H54 (cell line): Measurements from ENCODE around the gene PRDM16.

Experiments
- DNase-seq: peaks from one replicate; pipeline ENCODE4 v3.0.0; 2011; ENCODE audit warnings: low spot score, mixed read lengths; ENCODE audit not compliant: insufficient read length
- FAIRE-seq: peaks from 3 replicates; lab custom pipeline; 2011; peaks lifted over from hg19 to GRCh38; lab: Jason Lieb, UNC
- POLR2A ChIP-seq: IDR thresholded peaks from 2 replicates; pipeline ENCODE4 v1.6.1; 2011; ENCODE audit warnings: low read depth, mild to moderate bottlenecking, low read length

PRDM16 gene

DNA sequence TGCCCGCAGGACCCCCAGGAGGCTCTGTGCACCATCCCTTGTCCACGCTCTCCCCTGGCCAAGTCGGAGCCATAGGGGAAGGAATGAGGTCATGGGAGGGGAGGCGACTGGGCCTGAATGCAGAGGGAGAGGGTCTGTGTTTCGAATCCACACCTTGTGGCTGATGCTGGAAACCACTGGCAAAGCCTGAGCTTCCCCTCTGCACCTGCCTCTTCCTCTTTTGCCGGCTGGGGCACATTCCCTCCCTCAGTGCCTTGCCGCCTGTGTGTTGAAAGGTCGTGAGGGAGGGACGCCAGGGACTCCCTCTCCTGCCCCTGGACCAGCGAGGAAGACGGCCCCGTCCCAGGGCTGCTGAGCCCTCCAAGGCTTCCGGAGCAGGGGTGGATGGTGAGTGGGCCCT lies 27.3 kb downstream of the PRDM16 start:
- no peak for TF ChIP-seq POLR2A
- no peak for DNase-seq
- FAIRE-seq = no peak

DNA sequence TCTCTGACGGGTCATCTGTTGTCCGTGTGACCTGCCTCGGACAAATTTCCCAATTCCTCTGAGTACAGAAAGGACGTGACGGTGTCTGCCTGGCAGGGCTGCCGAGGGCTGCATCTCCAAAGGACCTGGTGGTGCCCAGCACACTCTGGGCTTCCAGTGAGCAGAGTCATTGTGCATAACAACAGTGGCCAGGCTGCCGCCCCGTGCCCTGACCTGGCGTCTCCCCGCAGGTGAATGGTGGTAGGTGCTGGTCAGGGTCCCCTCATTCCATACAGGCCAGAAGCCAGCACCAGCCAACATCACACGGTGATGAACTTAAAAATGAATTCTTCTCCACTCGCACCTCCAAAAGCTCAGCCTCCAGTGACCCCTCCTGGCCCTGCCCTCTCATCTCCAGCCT lies 28.2 kb downstream of the PRDM16 start:
- DNase-seq (no peak), FAIRE-seq (no peak)
- TF ChIP-seq POLR2A = no peak

DNA sequence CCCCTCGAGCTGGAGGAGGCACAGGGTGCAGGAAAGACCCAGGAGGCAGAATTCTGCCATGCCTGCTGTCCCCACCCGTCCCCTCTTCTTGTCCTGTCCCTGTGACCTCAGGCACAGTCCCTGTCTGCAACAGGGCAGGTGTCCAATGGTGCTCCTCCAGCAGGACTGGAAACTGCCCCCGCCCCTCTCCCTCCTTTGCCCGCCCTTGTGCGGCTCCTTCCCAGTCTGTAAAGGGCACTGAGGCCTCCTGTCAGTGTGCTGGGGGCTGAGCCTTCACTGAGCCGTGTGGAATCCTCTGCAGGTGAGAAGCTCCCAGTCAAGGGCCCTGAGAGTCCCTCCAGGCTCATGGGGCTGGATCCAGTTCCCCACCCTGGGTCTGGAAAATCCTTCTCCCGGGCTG lies 28.9 kb downstream of the PRDM16 start:
- DNase-seq (no peak), FAIRE-seq (no peak)
- no peak for TF ChIP-seq POLR2A

- FAIRE-seq (no peak), DNase-seq (no peak)
- TF ChIP-seq POLR2A = no peak
These were observed 30.9 kb downstream of the PRDM16 start for GRCh38 chr1:3099861-3100260.

- DNase-seq = no peak
- no peak for FAIRE-seq
- TF ChIP-seq POLR2A = no peak
These were observed 32.3 kb downstream of the PRDM16 start for GRCh38 chr1:3101124-3101939.

GRCh38 chr1:3102641-3103040 lies 33.6 kb downstream of the PRDM16 start:
- DNase-seq = no peak
- no peak for TF ChIP-seq POLR2A
- FAIRE-seq = no peak

DNA sequence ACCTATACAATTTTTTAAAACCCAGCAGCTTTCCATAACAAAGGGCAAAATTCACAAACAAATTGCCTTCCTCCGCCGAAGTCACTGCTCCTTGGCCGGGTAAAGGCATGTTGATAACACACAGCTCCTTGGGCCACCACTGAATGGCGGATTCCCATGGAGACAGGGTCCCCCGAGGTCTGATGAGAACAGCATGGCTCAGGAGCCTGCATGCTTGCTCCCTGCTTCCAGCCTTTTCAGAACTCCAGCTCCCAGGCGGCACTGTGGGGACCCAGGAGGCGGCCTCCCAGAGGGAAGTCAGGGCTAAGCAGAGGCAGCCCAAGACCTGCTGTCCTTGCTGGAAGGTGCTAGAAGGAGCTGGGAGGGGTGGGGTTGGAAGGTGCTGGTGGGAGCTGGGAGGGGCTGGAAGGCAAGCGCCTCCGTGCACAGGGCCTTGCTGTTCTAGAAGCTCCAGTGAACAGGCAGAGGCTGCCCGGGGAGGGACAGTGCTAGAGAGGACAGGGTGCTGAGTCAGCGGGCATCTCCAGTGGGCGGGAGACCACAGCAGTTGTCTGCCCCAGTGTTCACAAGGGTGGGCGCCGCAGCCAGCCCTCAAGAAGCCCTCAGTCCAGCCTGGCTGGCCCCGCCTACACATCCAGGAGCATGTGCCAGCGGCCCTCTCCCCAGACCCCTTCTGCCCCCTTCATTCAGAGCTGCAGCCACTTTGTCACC lies 35.1 kb downstream of the PRDM16 start:
- no peak for FAIRE-seq
- TF ChIP-seq POLR2A = no peak

DNA sequence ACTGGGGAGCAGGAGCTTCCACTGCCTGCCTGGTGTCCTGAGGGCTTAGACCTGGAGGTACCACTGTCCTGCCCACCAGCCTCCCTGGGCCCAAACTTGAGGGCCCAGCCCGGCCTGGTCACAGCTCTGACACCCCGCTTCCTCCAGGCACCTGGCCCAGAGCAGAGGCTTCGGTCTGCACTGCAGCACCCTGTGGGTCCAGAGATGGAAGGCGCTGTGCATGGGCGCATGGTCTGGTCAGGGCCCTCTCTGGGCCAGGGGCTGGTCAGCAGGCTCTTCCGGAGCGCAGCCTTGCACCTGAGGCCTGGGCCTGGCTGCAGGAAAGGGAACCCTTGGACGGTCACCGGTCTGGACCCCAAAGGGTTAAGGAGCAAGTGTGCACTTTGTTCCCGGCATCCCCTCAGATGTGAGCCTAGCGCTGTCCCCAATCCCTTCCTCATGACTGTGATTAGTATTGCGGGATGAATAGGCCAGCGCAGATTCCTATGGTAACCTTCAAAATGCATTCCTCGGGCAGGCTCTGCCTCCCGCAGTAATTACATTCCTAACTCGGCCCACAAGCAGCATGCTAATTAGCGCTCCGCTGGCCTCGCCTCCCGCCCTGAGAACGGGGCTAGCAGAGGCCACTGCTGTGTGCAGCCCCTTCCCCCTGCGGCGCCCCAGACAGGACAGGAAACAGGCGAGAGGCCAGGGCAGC lies 36.3 kb downstream of the PRDM16 start:
- DNase-seq = no peak

More for the DNA sequence above, 35.1 kb downstream of the PRDM16 start:
- DNase-seq = no peak

DNA sequence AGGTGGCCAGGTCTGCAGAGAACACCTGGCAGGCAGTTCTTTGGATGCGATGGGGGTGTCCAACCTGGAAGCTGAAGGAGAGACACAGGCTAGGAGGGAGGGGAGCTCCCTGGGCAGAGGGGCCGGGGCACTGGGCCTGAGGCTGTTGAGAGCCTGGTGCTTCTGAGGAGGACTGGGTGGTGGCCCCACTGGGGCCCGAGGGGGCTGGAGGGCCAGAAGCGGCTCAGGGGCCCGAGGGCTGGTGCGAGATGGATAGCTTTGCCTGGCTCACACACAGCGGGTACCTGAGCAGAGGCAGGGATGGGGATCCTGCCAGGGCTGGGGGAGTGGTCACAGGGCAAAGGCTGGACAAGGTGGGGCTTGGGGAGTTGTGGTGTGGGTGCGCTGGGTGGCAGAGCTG lies 37.2 kb downstream of the PRDM16 start:
- no peak for FAIRE-seq
- no peak for DNase-seq
- TF ChIP-seq POLR2A = no peak

More for the DNA sequence above, 36.3 kb downstream of the PRDM16 start:
- no peak for FAIRE-seq
- no peak for TF ChIP-seq POLR2A

GRCh38 chr1:3107201-3107600 lies 38.2 kb downstream of the PRDM16 start:
- DNase-seq = no peak
- no peak for FAIRE-seq
- no peak for TF ChIP-seq POLR2A

GRCh38 chr1:3109355-3109754 lies 40.4 kb downstream of the PRDM16 start:
- DNase-seq (no peak), FAIRE-seq (no peak)
- no peak for TF ChIP-seq POLR2A

DNA sequence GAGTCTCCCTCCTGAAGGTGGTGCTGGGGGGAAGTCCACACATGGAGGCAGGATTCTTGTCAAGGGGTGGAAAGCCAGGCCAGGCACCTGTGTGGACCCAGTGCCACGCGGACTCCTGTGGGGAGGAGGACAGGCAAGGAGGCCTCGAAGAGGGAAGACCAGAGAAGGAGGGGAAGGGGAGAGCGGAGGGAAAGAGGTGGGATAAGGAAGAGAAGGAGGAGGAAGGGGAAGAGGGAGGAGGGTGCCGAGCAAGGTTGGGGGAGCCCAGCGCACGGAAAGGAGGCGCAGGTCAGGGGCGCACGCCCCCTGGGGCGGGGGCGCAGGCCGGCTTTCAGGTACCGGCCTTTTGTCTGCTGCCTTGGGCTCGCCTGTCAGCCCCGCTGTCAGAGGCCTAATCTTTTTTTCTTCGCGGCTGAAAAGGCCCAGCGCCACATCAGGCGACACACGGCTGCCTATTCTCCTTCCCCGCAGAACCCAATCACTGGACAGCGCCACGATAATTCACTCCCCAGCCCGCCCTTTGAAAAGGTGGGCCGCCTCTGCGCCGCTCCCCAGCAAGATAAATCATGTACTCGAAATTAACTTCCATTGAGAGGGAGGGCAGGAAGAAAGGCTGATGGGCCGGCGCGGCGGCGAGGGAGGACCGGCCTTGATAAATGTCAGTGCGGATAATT lies 42.5 kb downstream of the PRDM16 start:
- DNase-seq = no peak
- no peak for FAIRE-seq

GRCh38 chr1:3112526-3112925 lies 43.5 kb downstream of the PRDM16 start:
- FAIRE-seq (no peak), DNase-seq (no peak)
- no peak for TF ChIP-seq POLR2A

More for the DNA sequence above, 42.5 kb downstream of the PRDM16 start:
- no peak for TF ChIP-seq POLR2A
